Measurements from ENCODE around the gene TMX2. TPM values are rescaled to one million over a fixed set of nuclear protein-coding genes. Genes with fewer than 3 reads are reported as not detected.
A peak's percentile ranks its signal among the peaks of the same experiment; 100 is the strongest.

TMX2 gene
- polyA plus RNA-seq, 3 donors, result 28.9 to 71.6 (median 52.9) TPM

- Mint-ChIP-seq H3K36me3 (peaks cover 41 to 43% of the 10 kb centered on the region in 2 donors), H3K27me3 (ENCODE audit: low read depth in 3 of 3) (no peaks in the 10 kb centered on the region), H3K4me3 (no peak overlapping the region), H3K9me3 (no peaks in the 10 kb centered on the region), H3K4me1 (peaks cover 14% of the 10 kb centered on the region), H3K27ac (peak overlapping the region in 3 of 7 donors; percentile 21 to 71 (median 28))
- H3K9ac ChIP-seq (ENCODE audit: insufficient read depth, low read length, poor library complexity, severe bottlenecking), result no peak overlapping the region
- no peak overlapping the region for H3K27ac ChIP-seq (ENCODE audit: low read depth in 1 of 2, low read length in 2 of 2)
- no peak for TF ChIP-seq CTCF (IDR thresholded peaks at IDR 0.05)
- H2AFZ ChIP-seq (ENCODE audit: insufficient read depth, low read depth, low read length, poor library complexity, severe bottlenecking), result no peak overlapping the region
- peaks cover 22% of the 10 kb centered on the region for H3K79me2 ChIP-seq (ENCODE audit: insufficient read depth, low read length)
- H3K4me2 ChIP-seq (replicated peaks; ENCODE audit: extremely low read depth, low read length, poor library complexity, severe bottlenecking), result no peak overlapping the region
- H3K27me3 ChIP-seq (ENCODE audit: control insufficient read depth in 2 of 2, insufficient read depth in 2 of 2, low read length in 2 of 2), result no peaks in the 10 kb centered on the region
- H4K20me1 ChIP-seq (ENCODE audit: insufficient read depth, low read length), result peaks cover 27% of the 10 kb centered on the region
- no peak for DNase-seq
- H3K4me1 ChIP-seq (ENCODE audit: control insufficient read depth in 1 of 2, insufficient read depth in 2 of 2, low read length in 2 of 2), result peaks cover 15 to 17% of the 10 kb centered on the region in 2 donors
- no peaks in the 10 kb centered on the region for H3K9me3 ChIP-seq (replicated peaks in 1 of 2; ENCODE audit: control insufficient read depth in 1 of 2, insufficient read depth in 1 of 2, low read length in 2 of 2)
- 93% methylated on average over 5 of the region's 5 CpGs for WGBS (ENCODE audit: insufficient coverage)
- intact Hi-C loops (cut with micrococcal nuclease), result no loop called here
- H3K36me3 ChIP-seq (replicated peaks in 1 of 2; ENCODE audit: control insufficient read depth in 1 of 2, insufficient read depth in 2 of 2, low read length in 2 of 2), result peaks cover 31 to 51% of the 10 kb centered on the region in 2 donors
- no peak overlapping the region for H3K4me3 ChIP-seq (replicated peaks in 1 of 3; ENCODE audit: low read depth in 2 of 3, low read length in 3 of 3)
Observed at GRCh38 chr11:57745206-57745605, 32.8 kb downstream of the TMX2 start.

- no peaks in the 10 kb centered on the region for H3K27me3 Mint-ChIP-seq (ENCODE audit: low read depth in 3 of 3)
- Histone ChIP-seq H3K36me3 (replicated peaks in 1 of 2; ENCODE audit: control insufficient read depth in 1 of 2, insufficient read depth in 2 of 2, low read length in 2 of 2) (peaks cover 31 to 48% of the 10 kb centered on the region in 2 donors), H3K27me3 (ENCODE audit: control insufficient read depth in 2 of 2, insufficient read depth in 2 of 2, low read length in 2 of 2) (no peaks in the 10 kb centered on the region), H3K4me1 (ENCODE audit: control insufficient read depth in 1 of 2, insufficient read depth in 2 of 2, low read length in 2 of 2) (peaks cover 9% of the 10 kb centered on the region in 2 donors), H3K79me2 (ENCODE audit: insufficient read depth, low read length) (peaks cover 16% of the 10 kb centered on the region), H3K27ac (ENCODE audit: low read depth in 1 of 2, low read length in 2 of 2) (no peak overlapping the region), H4K20me1 (ENCODE audit: insufficient read depth, low read length) (peaks cover 24% of the 10 kb centered on the region), H3K9ac (ENCODE audit: insufficient read depth, low read length, poor library complexity, severe bottlenecking) (no peak overlapping the region), H3K9me3 (replicated peaks in 1 of 2; ENCODE audit: control insufficient read depth in 1 of 2, insufficient read depth in 1 of 2, low read length in 2 of 2) (no peaks in the 10 kb centered on the region), H2AFZ (ENCODE audit: insufficient read depth, low read depth, low read length, poor library complexity, severe bottlenecking) (no peak overlapping the region), H3K4me3 (replicated peaks in 1 of 3; ENCODE audit: low read depth in 2 of 3, low read length in 3 of 3) (no peak overlapping the region), H3K4me2 (replicated peaks; ENCODE audit: extremely low read depth, low read length, poor library complexity, severe bottlenecking) (no peak overlapping the region)
- TF ChIP-seq CTCF (IDR thresholded peaks at IDR 0.05), result no peak
- no CpG with 5 or more reads among the region's 1 CpG for WGBS (ENCODE audit: insufficient coverage)
- peaks cover 13% of the 10 kb centered on the region for H3K4me1 Mint-ChIP-seq
- peak overlapping the region in 2 of 7 donors; percentile 1 to 60 for H3K27ac Mint-ChIP-seq
- H3K36me3 Mint-ChIP-seq, result peaks cover 40 to 45% of the 10 kb centered on the region in 2 donors
- no peak for DNase-seq
- no peak overlapping the region for H3K4me3 Mint-ChIP-seq
- intact Hi-C loops (cut with micrococcal nuclease), result no loop called here
- no peaks in the 10 kb centered on the region for H3K9me3 Mint-ChIP-seq
Observed at GRCh38 chr11:57746920-57747319, 34.5 kb downstream of the TMX2 start.
